PC-3 (cell line): Measurements from ENCODE around the gene LMO7. TPM values are rescaled to one million over a fixed set of nuclear protein-coding genes. Genes with fewer than 3 reads are reported as not detected.

Source experiments
- ATAC-seq: fragments of 200-7000 bp; cut with Tn5 transposase; 2 replicates; pipeline ENCODE4 v1.9.1; 2020; ENCODE audit warnings: mild to moderate bottlenecking, moderate library complexity
- BruUV-seq: library from RNA; stranded (reverse); fragments of 400-500 nt; replicated peaks from 2 replicates; lab custom pipeline; 2021; lab: Mats Ljungman, UMichigan
- CTCF ChIA-PET: fragments of 300-600 bp; sonication (Branson Sonifier 250); formaldehyde crosslinking; loops from one replicate; lab custom pipeline; 2022; ENCODE audit warnings: antibody characterized with exemption; lab: Charles Lee
- POLR2A ChIA-PET: fragments of 300-600 bp; sonication (Branson Sonifier 250); formaldehyde crosslinking; loops from one replicate; lab custom pipeline; 2022; ENCODE audit warnings: antibody characterized with exemption; ENCODE audit not compliant: unreplicated experiment; lab: Charles Lee
- DNase-seq: peaks from one replicate; pipeline ENCODE4 v3.0.0-alpha.2; 2015
- H2AFZ ChIP-seq: fragments of 300-600 bp; sonication (generic); 2 replicates; pipeline ENCODE4 v1.6.0; 2016; ENCODE audit warnings: antibody characterized with exemption, low read length
- H3F3A ChIP-seq: fragments of 300-600 bp; sonication (generic); one replicate; pipeline ENCODE4 v1.6.0; 2017; ENCODE audit warnings: antibody characterized with exemption, low read length, control low read depth, mild to moderate bottlenecking; ENCODE audit not compliant: unreplicated experiment
- H3K27ac ChIP-seq: fragments of 300-600 bp; sonication (generic); 2 replicates; pipeline ENCODE4 v1.5.1; 2016; ENCODE audit warnings: mild to moderate bottlenecking, low read length
- H3K27me3 ChIP-seq: fragments of 300-600 bp; sonication (generic); 2 replicates; pipeline ENCODE4 v1.6.1; 2016; ENCODE audit warnings: low read length, mixed read lengths
- H3K36me3 ChIP-seq: fragments of 300-600 bp; sonication (generic); 2 replicates; pipeline ENCODE4 v1.6.1; 2016; ENCODE audit warnings: low read depth, mixed run types, low read length, mixed read lengths
- H3K4me1 ChIP-seq: fragments of 300-600 bp; sonication (generic); 2 replicates; pipeline ENCODE4 v1.5.1; 2016; ENCODE audit warnings: low read length; ENCODE audit not compliant: insufficient read depth
- H3K4me2 ChIP-seq: fragments of 300-600 bp; sonication (generic); 2 replicates; pipeline ENCODE4 v1.6.0; 2016; ENCODE audit warnings: low read length
- H3K4me3 ChIP-seq: fragments of 300-600 bp; sonication (generic); 2 replicates; pipeline ENCODE4 v1.5.1; 2016; ENCODE audit warnings: mild to moderate bottlenecking, low read length, mixed read lengths
- H3K79me2 ChIP-seq: fragments of 300-600 bp; sonication (generic); 2 replicates; pipeline ENCODE4 v1.6.1; 2017; ENCODE audit warnings: low read length, mixed read lengths
- H3K9ac ChIP-seq: fragments of 300-600 bp; sonication (generic); 2 replicates; pipeline ENCODE4 v1.6.0; 2016; ENCODE audit warnings: mild to moderate bottlenecking, low read length
- H3K9me2 ChIP-seq: fragments of 300-600 bp; sonication (generic); replicated peaks from 2 replicates; pipeline ENCODE4 v1.6.1; 2016; ENCODE audit warnings: mixed run types, low read length, mixed read lengths
- H3K9me3 ChIP-seq: fragments of 300-600 bp; sonication (generic); 2 replicates; pipeline ENCODE4 v1.6.1; 2016; ENCODE audit warnings: low read length, mixed read lengths
- H4K20me1 ChIP-seq: fragments of 300-600 bp; sonication (generic); 2 replicates; pipeline ENCODE4 v1.6.1; 2016; ENCODE audit warnings: low read length, mixed read lengths
- EZH2 ChIP-seq: fragments of 300-600 bp; sonication (generic); IDR thresholded peaks from one replicate; pipeline ENCODE4 v1.6.1; 2017; ENCODE audit warnings: antibody characterized with exemption, mild to moderate bottlenecking, low read length; ENCODE audit not compliant: unreplicated experiment
- intact Hi-C: fragments of 100-400 bp; cut with micrococcal nuclease; formaldehyde crosslinking; loops from 2 replicates; pipeline ENCODE4 v1.9.0; 2023
- total RNA-seq: library from RNA; depleted of rRNA; stranded (reverse); fragments of >200 nt; gene quantifications from 2 replicates; pipeline ENCODE4 v1.2.3, GENCODE V29; 2014; rRNA removed
- TF ChIP-seq, protein P1 (sequence below): fragments of 300-600 bp; sonication (generic); conservative IDR thresholded peaks from 2 replicates; pipeline ENCODE4 v1.5.1; 2017; ENCODE audit warnings: antibody characterized with exemption, low read depth, mild to moderate bottlenecking, low read length

LMO7 gene
- total RNA-seq, 1 experiment from 2014 or later = 83.6 TPM

DNA sequence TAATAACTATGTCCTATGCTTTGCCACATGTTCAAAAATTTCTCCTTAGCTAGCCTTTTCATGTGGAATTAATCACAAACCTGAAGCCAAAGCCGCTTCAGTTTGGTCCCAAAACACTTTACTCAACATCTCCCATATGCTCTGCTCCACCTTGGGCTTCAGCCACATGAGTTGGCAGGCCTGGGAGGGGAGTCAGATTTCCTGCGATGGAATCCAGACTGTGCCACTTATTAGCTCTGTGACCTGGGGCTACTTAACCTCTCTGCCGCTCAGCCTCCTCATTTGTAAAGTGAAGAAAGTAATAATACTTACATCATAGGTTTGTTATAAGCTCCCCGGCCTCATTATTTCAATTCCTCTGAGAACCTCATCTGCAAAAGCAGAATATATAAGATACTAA, 272.0 kb downstream of the LMO7 start:
- Histone ChIP-seq H3K9me3 (no peaks in the 10 kb centered on the region), H3K79me2 (no peaks in the 10 kb centered on the region), H3K9ac (no peak overlapping the region), H3K27ac (no peak overlapping the region), H3F3A (no peaks in the 10 kb centered on the region), H2AFZ (no peak overlapping the region), H3K9me2 (no peaks in the 10 kb centered on the region), H4K20me1 (no peaks in the 10 kb centered on the region), H3K4me2 (no peak overlapping the region), H3K36me3 (no peaks in the 10 kb centered on the region), H3K4me1 (peaks cover under 1% of the 10 kb centered on the region; the same call in 1 of the 2 replicates), H3K27me3 (no peaks in the 10 kb centered on the region), H3K4me3 (no peak overlapping the region)
- BruUV-seq = no TSS peak
- intact Hi-C loops = no loop called here
- no peak for DNase-seq
- no peak for ATAC-seq
- CTCF ChIA-PET = no interaction called here
- POLR2A ChIA-PET = no interaction called here
- TF ChIP-seq EZH2 = no peak
- TF ChIP-seq, protein P1, sequence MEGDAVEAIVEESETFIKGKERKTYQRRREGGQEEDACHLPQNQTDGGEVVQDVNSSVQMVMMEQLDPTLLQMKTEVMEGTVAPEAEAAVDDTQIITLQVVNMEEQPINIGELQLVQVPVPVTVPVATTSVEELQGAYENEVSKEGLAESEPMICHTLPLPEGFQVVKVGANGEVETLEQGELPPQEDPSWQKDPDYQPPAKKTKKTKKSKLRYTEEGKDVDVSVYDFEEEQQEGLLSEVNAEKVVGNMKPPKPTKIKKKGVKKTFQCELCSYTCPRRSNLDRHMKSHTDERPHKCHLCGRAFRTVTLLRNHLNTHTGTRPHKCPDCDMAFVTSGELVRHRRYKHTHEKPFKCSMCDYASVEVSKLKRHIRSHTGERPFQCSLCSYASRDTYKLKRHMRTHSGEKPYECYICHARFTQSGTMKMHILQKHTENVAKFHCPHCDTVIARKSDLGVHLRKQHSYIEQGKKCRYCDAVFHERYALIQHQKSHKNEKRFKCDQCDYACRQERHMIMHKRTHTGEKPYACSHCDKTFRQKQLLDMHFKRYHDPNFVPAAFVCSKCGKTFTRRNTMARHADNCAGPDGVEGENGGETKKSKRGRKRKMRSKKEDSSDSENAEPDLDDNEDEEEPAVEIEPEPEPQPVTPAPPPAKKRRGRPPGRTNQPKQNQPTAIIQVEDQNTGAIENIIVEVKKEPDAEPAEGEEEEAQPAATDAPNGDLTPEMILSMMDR = no peak

Other genes starting within 250 kb of the LMO7 start
- gene TBC1D4, start 154.2 kb upstream of the LMO7 start, total RNA-seq = 15.1 and 22.3 TPM in 2 replicates
- gene COMMD6, start 98.5 kb upstream of the LMO7 start, total RNA-seq = 37.8 and 46.7 TPM in 2 replicates
- gene UCHL3, start 86.5 kb upstream of the LMO7 start, total RNA-seq = 38.6 and 50.0 TPM in 2 replicates